Measurements from ENCODE around the gene PRAMEF5.
"Not testable (repeated sequence)": the region's sequence is repeated elsewhere in the genome, so short reads cannot be mapped to it uniquely, and the experiment has no call there.

- TF ChIP-seq EZH2 (IDR thresholded peaks at IDR 0.05; ENCODE audit: borderline replicate concordance, low read length): not testable (repeated sequence)
- TF ChIP-seq, protein P1, sequence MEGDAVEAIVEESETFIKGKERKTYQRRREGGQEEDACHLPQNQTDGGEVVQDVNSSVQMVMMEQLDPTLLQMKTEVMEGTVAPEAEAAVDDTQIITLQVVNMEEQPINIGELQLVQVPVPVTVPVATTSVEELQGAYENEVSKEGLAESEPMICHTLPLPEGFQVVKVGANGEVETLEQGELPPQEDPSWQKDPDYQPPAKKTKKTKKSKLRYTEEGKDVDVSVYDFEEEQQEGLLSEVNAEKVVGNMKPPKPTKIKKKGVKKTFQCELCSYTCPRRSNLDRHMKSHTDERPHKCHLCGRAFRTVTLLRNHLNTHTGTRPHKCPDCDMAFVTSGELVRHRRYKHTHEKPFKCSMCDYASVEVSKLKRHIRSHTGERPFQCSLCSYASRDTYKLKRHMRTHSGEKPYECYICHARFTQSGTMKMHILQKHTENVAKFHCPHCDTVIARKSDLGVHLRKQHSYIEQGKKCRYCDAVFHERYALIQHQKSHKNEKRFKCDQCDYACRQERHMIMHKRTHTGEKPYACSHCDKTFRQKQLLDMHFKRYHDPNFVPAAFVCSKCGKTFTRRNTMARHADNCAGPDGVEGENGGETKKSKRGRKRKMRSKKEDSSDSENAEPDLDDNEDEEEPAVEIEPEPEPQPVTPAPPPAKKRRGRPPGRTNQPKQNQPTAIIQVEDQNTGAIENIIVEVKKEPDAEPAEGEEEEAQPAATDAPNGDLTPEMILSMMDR (conservative IDR thresholded peaks at IDR 0.05 in 1 of 2, IDR thresholded peaks at IDR 0.05 in 1 of 2; ENCODE audit: extremely low read depth in 1 of 2, insufficient read depth in 1 of 2, low read depth in 1 of 2, low read length in 2 of 2): not testable (repeated sequence)
These were observed 11.1 kb downstream of the PRAMEF5 start for GRCh38 chr1:13265124-13265523.

Measured in mammary epithelial cell (primary cell).